ENCODE data around the gene SENP8. TPM values are rescaled to one million over a fixed set of nuclear protein-coding genes. Genes with fewer than 3 reads are reported as not detected.

The SENP8 gene
- total RNA-seq, 1 experiment from 2014 or later = 3.4 TPM

GRCh38 chr15:72154316-72154715 is 36.1 kb downstream of the SENP8 start:
- no peak overlapping the region for H3K27ac Mint-ChIP-seq (ENCODE audit: unreplicated experiment)
- no peak overlapping the region for H3K4me3 ChIP-seq (ENCODE audit: low read depth, low read length)
- no TSS peak for BruUV-seq (replicated peaks)
- no peaks in the 10 kb centered on the region for H3K27me3 ChIP-seq (replicated peaks; ENCODE audit: control insufficient read depth, insufficient read depth, low read length)
- ChIA-PET CTCF (no interaction called here), POLR2A (no interaction called here)
- intact Hi-C loops (cut with micrococcal nuclease; ENCODE audit: unreplicated experiment) = loop anchor here (10.0 kb wide), 2 partner anchors 300 to 400 kb away; no protein-coding TSS in a partner anchor
- H3K36me3 ChIP-seq (ENCODE audit: control insufficient read depth, insufficient read depth, low read length) = no peaks in the 10 kb centered on the region
- H3K4me1 ChIP-seq = no peaks in the 10 kb centered on the region
- H3K4me1 Mint-ChIP-seq (ENCODE audit: low read depth, unreplicated experiment) = peaks cover 8% of the 10 kb centered on the region
- no peak for TF ChIP-seq CTCF (IDR thresholded peaks at IDR 0.05; ENCODE audit: insufficient read depth in 1 of 2, low read depth in 1 of 2, low read length in 1 of 2, severe bottlenecking in 1 of 2, unreplicated experiment in 1 of 2)
- H3K9me3 ChIP-seq = no peaks in the 10 kb centered on the region
- H3K27me3 Mint-ChIP-seq (ENCODE audit: insufficient read depth, unreplicated experiment) = no peaks in the 10 kb centered on the region
- DNase-seq = no peak
- H3K9me3 Mint-ChIP-seq (ENCODE audit: unreplicated experiment) = peaks cover 12% of the 10 kb centered on the region
- H3K4me3 Mint-ChIP-seq (ENCODE audit: unreplicated experiment) = no peak overlapping the region
- H3K36me3 Mint-ChIP-seq (ENCODE audit: insufficient read depth, unreplicated experiment) = no peaks in the 10 kb centered on the region

GRCh38 chr15:72155003-72155621 is 36.9 kb downstream of the SENP8 start:
- no peak for DNase-seq
- no peaks in the 10 kb centered on the region for H3K27me3 ChIP-seq (replicated peaks; ENCODE audit: control insufficient read depth, insufficient read depth, low read length)
- H3K4me1 Mint-ChIP-seq (ENCODE audit: low read depth, unreplicated experiment) = peaks cover 8% of the 10 kb centered on the region
- H3K4me3 ChIP-seq (ENCODE audit: low read depth, low read length) = peak overlapping the region; percentile 36; the same call in 1 of the 2 replicates
- H3K9me3 Mint-ChIP-seq (ENCODE audit: unreplicated experiment) = peaks cover 12% of the 10 kb centered on the region
- intact Hi-C loops (cut with micrococcal nuclease; ENCODE audit: unreplicated experiment) = loop anchor here (10.0 kb wide), 2 partner anchors 300 to 400 kb away; no protein-coding TSS in a partner anchor
- H3K36me3 ChIP-seq (ENCODE audit: control insufficient read depth, insufficient read depth, low read length) = no peaks in the 10 kb centered on the region
- ChIA-PET CTCF (interaction anchor here (0.9 to 1.2 kb wide), 3 partner anchors 37 to 174 kb away, joined by 3 to 4 read pairs (median 4); partner anchors contain the start of genes MYO9A and SENP8), POLR2A (no interaction called here)
- H3K27ac Mint-ChIP-seq (ENCODE audit: unreplicated experiment) = peak overlapping the region; percentile 60
- no peaks in the 10 kb centered on the region for H3K4me1 ChIP-seq
- no peaks in the 10 kb centered on the region for H3K9me3 ChIP-seq
- H3K36me3 Mint-ChIP-seq (ENCODE audit: insufficient read depth, unreplicated experiment) = no peaks in the 10 kb centered on the region
- no peaks in the 10 kb centered on the region for H3K27me3 Mint-ChIP-seq (ENCODE audit: insufficient read depth, unreplicated experiment)
- no peak for TF ChIP-seq CTCF (IDR thresholded peaks at IDR 0.05; ENCODE audit: insufficient read depth in 1 of 2, low read depth in 1 of 2, low read length in 1 of 2, severe bottlenecking in 1 of 2, unreplicated experiment in 1 of 2)
- H3K4me3 Mint-ChIP-seq (ENCODE audit: unreplicated experiment) = peak overlapping the region; percentile 76
- no TSS peak for BruUV-seq (replicated peaks)

GRCh38 chr15:72155635-72156616 is 37.7 kb downstream of the SENP8 start:
- peak; percentile 78 to 85 for TF ChIP-seq CTCF (IDR thresholded peaks at IDR 0.05; ENCODE audit: insufficient read depth in 1 of 2, low read depth in 1 of 2, low read length in 1 of 2, severe bottlenecking in 1 of 2, unreplicated experiment in 1 of 2)
- Histone ChIP-seq H3K36me3 (ENCODE audit: control insufficient read depth, insufficient read depth, low read length) (no peaks in the 10 kb centered on the region), H3K27me3 (replicated peaks; ENCODE audit: control insufficient read depth, insufficient read depth, low read length) (no peaks in the 10 kb centered on the region), H3K4me3 (ENCODE audit: low read depth, low read length) (peak overlapping the region; percentile 36), H3K4me1 (no peaks in the 10 kb centered on the region; the same call in 1 of the 2 replicates), H3K9me3 (no peaks in the 10 kb centered on the region)
- ChIA-PET POLR2A (no interaction called here), CTCF (interaction anchor here (0.6 to 1.6 kb wide), 9 partner anchors 12 to 412 kb away, joined by 3 to 8 read pairs (median 4); partner anchors contain the start of genes MYO9A and SENP8)
- BruUV-seq (replicated peaks) = no TSS peak
- no peaks in the 10 kb centered on the region for H3K36me3 Mint-ChIP-seq (ENCODE audit: insufficient read depth, unreplicated experiment)
- no peaks in the 10 kb centered on the region for H3K27me3 Mint-ChIP-seq (ENCODE audit: insufficient read depth, unreplicated experiment)
- DNase-seq = peak; percentile 82 to 85
- H3K4me3 Mint-ChIP-seq (ENCODE audit: unreplicated experiment) = peak overlapping the region; percentile 76
- H3K9me3 Mint-ChIP-seq (ENCODE audit: unreplicated experiment) = peaks cover 8% of the 10 kb centered on the region
- intact Hi-C loops (cut with micrococcal nuclease; ENCODE audit: unreplicated experiment) = loop anchor here (1.0 to 10.0 kb wide), 5 partner anchors 37 to 401 kb away; partner anchors contain the start of genes MYO9A and SENP8
- peaks cover 8% of the 10 kb centered on the region for H3K4me1 Mint-ChIP-seq (ENCODE audit: low read depth, unreplicated experiment)
- H3K27ac Mint-ChIP-seq (ENCODE audit: unreplicated experiment) = peak overlapping the region; percentile 60

Measured in Caco-2 (cell line).